Gastroesophageal sphincter (tissue), 4 donors: Measurements from ENCODE around the gene SYNGR4. TPM values are rescaled to one million over a fixed set of nuclear protein-coding genes. Genes with fewer than 3 reads are reported as not detected.
"Not testable (repeated sequence)": the region's sequence is repeated elsewhere in the genome, so short reads cannot be mapped to it uniquely, and the experiment has no call there.

Experiments
- ATAC-seq: fragments of 150-250 bp; one replicate; pipeline ENCODE4 v1.9.1; 2016; ENCODE audit warnings: mild to moderate bottlenecking, moderate library complexity
- H3K27ac ChIP-seq, 4 donors: fragments of 200-600 bp; sonication (generic) in 3 of 4; 1 replicate in 3 of 4; 2 replicates in 1 of 4; pipeline ENCODE4 v1.5.1; 2016 to 2019
- H3K27me3 ChIP-seq: fragments of 200-600 bp; sonication (generic); one replicate; pipeline ENCODE4 v1.5.1; 2019
- H3K36me3 ChIP-seq, 2 donors: fragments of 200-600 bp; sonication (generic); one replicate each; pipeline ENCODE4 v1.5.1; 2019; ENCODE audit warnings: control low read depth in 1 of 2
- H3K4me1 ChIP-seq, 3 donors: fragments of 200-600 bp; sonication (generic); 1 replicate in 2 of 3; 2 replicates in 1 of 3; pipeline ENCODE4 v1.5.1; 2016 to 2019; ENCODE audit warnings: control low read depth in 2 of 3
- H3K4me3 ChIP-seq, 2 donors: fragments of 200-600 bp; sonication (generic); one replicate each; pipeline ENCODE4 v1.5.1; 2019; ENCODE audit warnings: mild to moderate bottlenecking in 1 of 2, moderate library complexity in 1 of 2
- H3K9me3 ChIP-seq, 3 donors: fragments of 200-600 bp; sonication (generic); one replicate each; pipeline ENCODE4 v1.5.1; 2017 to 2019; ENCODE audit warnings: control low read depth in 2 of 3
- CTCF ChIP-seq, 4 experiments: fragments of 200-600 bp in 2 of 4; fragments of 450-650 bp in 2 of 4; sonication (generic) in 1 of 4; IDR thresholded peaks; one replicate each; pipeline ENCODE4 v1.5.1; 2017 to 2019; ENCODE audit warnings: antibody characterized with exemption in 4 of 4, mild to moderate bottlenecking in 2 of 4, moderate library complexity in 2 of 4
- EP300 ChIP-seq: sonication (generic); formaldehyde crosslinking; IDR thresholded peaks from one replicate; pipeline ENCODE4 v1.6.1; 2017; ENCODE audit warnings: antibody characterized with exemption, mild to moderate bottlenecking
- POLR2A ChIP-seq, 2 donors: fragments of 450-650 bp; IDR thresholded peaks; one replicate each; pipeline ENCODE4 v1.6.1; 2017; ENCODE audit warnings: antibody characterized with exemption in 2 of 2, mild to moderate bottlenecking in 2 of 2, moderate library complexity in 1 of 2
- POLR2AphosphoS5 ChIP-seq: sonication (generic); formaldehyde crosslinking; IDR thresholded peaks from one replicate; pipeline ENCODE4 v1.6.1; 2017; ENCODE audit warnings: antibody characterized with exemption
- WGBS, 2 donors: methylation state at CpG; one replicate each; pipeline ENCODE4 v1.1.5; 2018; ENCODE audit warnings: low coverage in 1 of 2; 5-methylcytosine and 5-hydroxymethylcytosine counted together
- total RNA-seq, 4 donors: library from RNA; depleted of rRNA; stranded (reverse); fragments of >200 nt; gene quantifications; one replicate each; pipeline ENCODE4 v1.1.0, GENCODE V29; 2016

SYNGR4 gene
- total RNA-seq, 4 donors from 2014 or later = not detected

- no peaks in the 10 kb centered on the region for H3K9me3 ChIP-seq
- H3K4me1 ChIP-seq = no peaks in the 10 kb centered on the region
- H3K4me3 ChIP-seq = no peak overlapping the region
- TF ChIP-seq CTCF (IDR thresholded peaks at IDR 0.05) (no peak), POLR2A (IDR thresholded peaks at IDR 0.05) (no peak), POLR2AphosphoS5 (no peak), EP300 (no peak)
- no peaks in the 10 kb centered on the region for H3K27me3 ChIP-seq
- no peaks in the 10 kb centered on the region for H3K36me3 ChIP-seq
- no peak for ATAC-seq
- no peak overlapping the region for H3K27ac ChIP-seq
- 49% methylated on average over 7 of the region's 7 CpGs; no CpG with 5 or more reads in 1 of the 2 donors for WGBS, 2 donors
Observed at GRCh38 chr19:48371367-48371766, 7.2 kb downstream of the SYNGR4 start.

- H3K27ac ChIP-seq, H3K4me3 ChIP-seq, H3K27me3 ChIP-seq, H3K36me3 ChIP-seq, H3K9me3 ChIP-seq, H3K4me1 ChIP-seq, ATAC-seq: not testable (repeated sequence)
- WGBS, 2 donors = 87 to 100% methylated on average over 1 to 5 of the region's 5 CpGs
Observed at GRCh38 chr19:48371771-48372170, 7.6 kb downstream of the SYNGR4 start.

DNA sequence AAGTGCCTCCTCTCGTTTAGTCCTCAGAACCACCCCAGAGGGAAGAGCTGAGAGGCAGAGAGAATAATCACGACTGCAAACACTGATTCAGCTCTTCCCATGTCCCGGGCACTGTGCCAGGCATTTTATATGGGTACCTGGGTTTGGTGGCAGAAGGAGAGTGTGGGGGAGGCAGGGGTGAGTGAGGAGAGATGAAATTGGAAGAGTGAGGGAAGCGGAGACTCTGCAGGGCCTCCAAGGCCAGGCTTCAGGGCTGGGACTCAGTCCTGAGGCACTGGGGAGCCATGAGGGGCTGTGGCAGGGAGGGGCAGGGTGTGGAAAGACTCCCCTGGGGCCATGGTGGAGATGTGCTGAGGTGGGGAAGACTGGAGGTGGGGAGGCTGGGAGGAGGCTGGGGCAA lies 8.7 kb downstream of the SYNGR4 start:
- no peaks in the 10 kb centered on the region for H3K9me3 ChIP-seq
- no peak overlapping the region for H3K27ac ChIP-seq
- H3K27me3 ChIP-seq = no peaks in the 10 kb centered on the region
- 60% methylated on average over 4 of the region's 4 CpGs; no CpG with 5 or more reads in 1 of the 2 donors for WGBS, 2 donors
- no peaks in the 10 kb centered on the region for H3K4me1 ChIP-seq
- ATAC-seq = no peak
- no peaks in the 10 kb centered on the region for H3K36me3 ChIP-seq
- no peak overlapping the region for H3K4me3 ChIP-seq
- no peak for TF ChIP-seq POLR2AphosphoS5
- no peak for TF ChIP-seq POLR2A (IDR thresholded peaks at IDR 0.05)
- no peak for TF ChIP-seq CTCF (IDR thresholded peaks at IDR 0.05)
- no peak for TF ChIP-seq EP300

GRCh38 chr19:48373567-48373966 lies 9.4 kb downstream of the SYNGR4 start:
- 60 to 84% methylated on average over 1 to 7 of the region's 11 CpGs for WGBS, 2 donors
- no peaks in the 10 kb centered on the region for H3K36me3 ChIP-seq
- H3K4me1 ChIP-seq = no peaks in the 10 kb centered on the region
- H3K4me3 ChIP-seq = no peak overlapping the region
- TF ChIP-seq POLR2AphosphoS5 (no peak), CTCF (IDR thresholded peaks at IDR 0.05) (no peak), POLR2A (IDR thresholded peaks at IDR 0.05) (no peak), EP300 (no peak)
- H3K9me3 ChIP-seq = no peaks in the 10 kb centered on the region
- no peak overlapping the region for H3K27ac ChIP-seq
- H3K27me3 ChIP-seq = no peaks in the 10 kb centered on the region
- no peak for ATAC-seq

DNA sequence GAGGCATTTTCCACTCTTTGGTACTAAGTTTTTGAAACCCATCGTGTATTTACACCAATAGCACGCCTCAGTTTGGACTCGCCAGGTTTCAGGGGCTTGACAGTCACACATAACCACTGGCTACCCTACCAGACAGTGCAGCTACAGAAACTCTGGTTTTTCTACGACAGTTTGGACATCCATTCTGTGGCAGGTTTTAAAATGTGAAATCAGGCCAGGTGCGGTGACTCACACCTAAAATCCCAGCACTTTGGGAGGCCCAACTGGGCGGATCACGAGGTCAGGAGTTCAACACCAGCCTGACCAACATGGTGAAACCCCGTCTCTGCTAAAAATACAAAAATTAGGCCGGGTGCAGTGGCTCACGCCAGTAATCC lies 14.0 kb downstream of the SYNGR4 start:
- WGBS, 2 donors = 94 to 97% methylated on average over 4 to 7 of the region's 10 CpGs
- H3K27ac ChIP-seq = no peak overlapping the region
- no peaks in the 10 kb centered on the region for H3K27me3 ChIP-seq
- no peaks in the 10 kb centered on the region for H3K4me1 ChIP-seq
- no peak for ATAC-seq
- H3K9me3 ChIP-seq = no peaks in the 10 kb centered on the region
- no peak overlapping the region for H3K4me3 ChIP-seq
- no peak for TF ChIP-seq POLR2AphosphoS5
- no peak for TF ChIP-seq EP300
- TF ChIP-seq CTCF (IDR thresholded peaks at IDR 0.05) = no peak
- no peak for TF ChIP-seq POLR2A (IDR thresholded peaks at IDR 0.05)
- peaks cover 0 to 27% of the 10 kb centered on the region in 2 donors for H3K36me3 ChIP-seq
